Astrocyte of the spinal cord (primary cell): ENCODE results near the gene GPR160.

Experiments used
- DNase-seq: peaks from one replicate; pipeline ENCODE4 v3.0.0; 2011; ENCODE audit warnings: low read depth, low spot score
- H3K4me3 ChIP-seq: 2 replicates; pipeline ENCODE4 v1.5.1; 2011; ENCODE audit warnings: low read depth, mild to moderate bottlenecking, low read length, moderate library complexity
- in situ Hi-C: cut with HindIII; loops from 2 replicates; pipeline ENCODE4 v1.10.0; 2017; ENCODE audit warnings: low sequenced_read_pairs
- TF ChIP-seq, protein P1 (sequence below): IDR thresholded peaks from 2 replicates; pipeline ENCODE4 v1.5.1; 2012; ENCODE audit warnings: low read depth, mild to moderate bottlenecking, low read length, inconsistent platforms

The GPR160 gene

DNA sequence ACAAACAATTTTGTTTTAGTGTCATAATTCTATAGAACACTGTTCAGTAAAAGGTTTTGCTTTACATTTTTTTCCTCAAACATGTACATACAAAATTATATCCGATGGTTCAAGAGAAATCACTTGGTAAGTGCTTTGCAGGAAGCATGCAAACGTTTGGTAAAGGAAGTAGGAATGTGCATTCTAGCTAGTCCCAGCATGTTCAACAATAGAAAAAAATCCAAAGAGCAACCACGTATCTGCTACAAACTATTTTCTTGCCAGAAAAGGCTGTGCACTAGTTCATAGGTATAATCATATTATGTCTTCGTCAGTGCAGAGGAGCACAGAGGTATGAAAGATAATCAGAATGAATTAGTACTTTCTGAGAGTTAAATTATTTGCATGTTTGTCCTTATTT is 58.0 kb downstream of the GPR160 start:
- H3K4me3 ChIP-seq: no peak overlapping the region
- TF ChIP-seq, protein P1, sequence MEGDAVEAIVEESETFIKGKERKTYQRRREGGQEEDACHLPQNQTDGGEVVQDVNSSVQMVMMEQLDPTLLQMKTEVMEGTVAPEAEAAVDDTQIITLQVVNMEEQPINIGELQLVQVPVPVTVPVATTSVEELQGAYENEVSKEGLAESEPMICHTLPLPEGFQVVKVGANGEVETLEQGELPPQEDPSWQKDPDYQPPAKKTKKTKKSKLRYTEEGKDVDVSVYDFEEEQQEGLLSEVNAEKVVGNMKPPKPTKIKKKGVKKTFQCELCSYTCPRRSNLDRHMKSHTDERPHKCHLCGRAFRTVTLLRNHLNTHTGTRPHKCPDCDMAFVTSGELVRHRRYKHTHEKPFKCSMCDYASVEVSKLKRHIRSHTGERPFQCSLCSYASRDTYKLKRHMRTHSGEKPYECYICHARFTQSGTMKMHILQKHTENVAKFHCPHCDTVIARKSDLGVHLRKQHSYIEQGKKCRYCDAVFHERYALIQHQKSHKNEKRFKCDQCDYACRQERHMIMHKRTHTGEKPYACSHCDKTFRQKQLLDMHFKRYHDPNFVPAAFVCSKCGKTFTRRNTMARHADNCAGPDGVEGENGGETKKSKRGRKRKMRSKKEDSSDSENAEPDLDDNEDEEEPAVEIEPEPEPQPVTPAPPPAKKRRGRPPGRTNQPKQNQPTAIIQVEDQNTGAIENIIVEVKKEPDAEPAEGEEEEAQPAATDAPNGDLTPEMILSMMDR: no peak
- in situ Hi-C loops: no loop called here

DNA sequence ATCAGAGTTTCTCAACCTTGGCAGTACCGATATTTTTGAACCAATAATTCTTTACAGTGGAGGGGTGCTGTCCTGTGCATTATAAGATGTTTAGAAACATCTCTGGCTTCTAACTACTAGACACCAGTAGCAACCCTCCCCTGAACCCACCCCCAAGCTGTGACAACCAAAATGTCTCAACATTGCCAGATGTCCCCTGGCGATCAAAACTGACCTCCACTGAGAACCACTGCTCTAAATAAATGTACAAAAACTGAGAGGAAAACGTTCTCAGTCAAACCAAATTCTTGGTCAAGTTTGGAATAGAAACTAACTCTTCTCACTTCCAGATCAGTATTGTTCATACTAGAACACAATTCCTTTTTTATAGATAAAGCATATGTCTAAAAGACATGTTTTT is 58.5 kb downstream of the GPR160 start:
- in situ Hi-C loops: no loop called here
- H3K4me3 ChIP-seq: no peak overlapping the region
- TF ChIP-seq, protein P1: no peak
- DNase-seq: no peak

More for the DNA sequence above, 58.0 kb downstream of the GPR160 start:
- DNase-seq: no peak

DNA sequence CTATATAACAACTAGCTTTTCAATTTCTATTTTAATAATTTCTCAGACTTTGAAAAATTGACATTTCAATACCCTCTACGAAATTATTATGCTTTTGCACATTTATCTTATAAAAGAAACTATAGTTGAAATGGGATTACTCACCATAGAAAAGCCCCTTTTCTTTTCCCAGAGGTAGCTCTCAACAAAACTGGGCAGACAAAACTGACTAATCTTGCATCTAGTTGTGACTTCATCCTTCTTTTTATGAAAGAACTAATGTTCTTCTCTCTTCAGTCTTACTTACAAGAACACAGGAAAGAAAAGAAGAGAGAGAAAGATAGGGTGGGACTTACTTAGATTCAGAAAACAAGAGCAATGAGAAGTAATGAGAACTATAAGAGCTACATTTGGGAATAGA is 61.0 kb downstream of the GPR160 start:
- in situ Hi-C loops: no loop called here
- H3K4me3 ChIP-seq: no peak overlapping the region
- DNase-seq: no peak
- TF ChIP-seq, protein P1: no peak

DNA sequence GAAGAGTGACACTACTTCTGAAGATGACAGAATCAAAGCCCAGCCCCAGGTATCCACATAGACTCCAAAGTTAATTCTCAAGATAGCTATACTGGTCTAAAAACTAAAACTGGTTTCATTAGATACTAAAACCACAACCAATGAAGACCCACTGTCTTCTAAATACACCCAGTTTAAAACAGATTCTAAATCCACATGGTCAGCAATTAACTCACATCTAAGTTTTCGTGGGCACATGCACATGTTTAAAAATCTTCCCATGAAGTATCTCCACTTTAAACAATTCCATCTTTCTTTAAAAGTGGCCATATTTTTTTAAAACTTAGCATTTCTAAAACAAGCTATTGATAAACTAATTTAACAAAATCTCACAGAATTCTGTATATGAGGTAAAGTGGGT is 63.1 kb downstream of the GPR160 start:
- TF ChIP-seq, protein P1: no peak
- in situ Hi-C loops: no loop called here
- H3K4me3 ChIP-seq: no peak overlapping the region
- no peak for DNase-seq

DNA sequence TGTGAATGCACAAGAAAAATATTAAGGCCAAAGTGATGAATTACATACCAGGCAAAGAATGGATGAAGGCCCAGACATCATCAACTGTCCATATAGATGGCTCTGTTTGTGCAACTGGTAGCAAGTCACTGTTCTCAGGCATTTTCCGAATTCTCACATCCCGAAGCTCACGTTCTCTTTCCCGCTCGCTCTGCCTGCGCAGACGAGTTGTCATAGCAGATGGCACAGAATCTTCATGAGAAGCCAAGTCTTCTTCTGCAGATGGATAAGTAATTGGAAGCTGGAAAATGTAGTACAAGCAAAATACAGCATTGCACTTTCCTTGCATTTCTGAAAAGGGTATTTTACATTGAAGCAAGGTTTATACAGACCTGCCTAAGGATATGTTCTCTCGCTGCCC is 64.6 kb downstream of the GPR160 start:
- DNase-seq: no peak
- H3K4me3 ChIP-seq: no peak overlapping the region
- TF ChIP-seq, protein P1: no peak
- in situ Hi-C loops: no loop called here

DNA sequence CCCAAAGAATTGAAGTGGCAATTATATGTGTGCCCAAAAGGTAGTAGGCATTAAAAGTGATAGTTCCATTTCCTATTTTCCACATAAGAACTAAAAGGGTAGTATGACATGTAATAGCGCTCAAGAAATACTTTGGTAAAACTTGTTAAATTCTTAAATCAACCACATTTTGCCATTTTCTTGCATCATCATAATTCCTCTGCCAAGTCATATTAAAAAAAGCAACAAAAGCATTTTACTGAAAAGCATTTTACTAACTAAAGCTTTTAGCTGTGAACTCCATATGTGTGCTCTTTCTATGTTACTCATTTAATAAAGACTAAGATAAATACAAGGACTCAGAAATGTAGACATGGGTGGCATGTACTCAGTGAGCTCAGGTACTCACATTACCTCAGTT is 70.1 kb downstream of the GPR160 start:
- DNase-seq: no peak
- no peak overlapping the region for H3K4me3 ChIP-seq
- TF ChIP-seq, protein P1: no peak
- in situ Hi-C loops: no loop called here

DNA sequence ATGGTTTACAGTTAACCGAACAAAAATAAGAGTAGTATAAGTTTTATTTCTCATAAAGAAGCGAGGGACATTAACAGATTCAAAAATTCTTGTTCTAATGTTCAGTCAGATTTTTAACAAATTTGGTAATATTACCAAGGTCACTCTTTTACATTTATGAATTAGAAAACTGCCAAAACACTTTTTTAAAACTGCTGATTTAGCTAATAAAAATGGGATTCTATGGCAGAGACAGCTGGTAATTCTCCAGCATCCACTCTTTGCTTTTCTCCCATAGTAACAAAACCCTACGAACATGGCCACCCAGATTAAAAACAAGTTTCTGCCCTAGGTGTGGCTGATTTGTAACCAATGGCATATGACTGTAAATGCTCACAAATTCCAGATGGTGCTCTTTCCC is 71.2 kb downstream of the GPR160 start:
- TF ChIP-seq, protein P1: no peak
- in situ Hi-C loops: no loop called here
- DNase-seq: no peak
- H3K4me3 ChIP-seq: no peak overlapping the region
